GM18868 (cell line): Measurements from ENCODE around the gene SEPHS2.
"Not testable (repeated sequence)": the region's sequence is repeated elsewhere in the genome, so short reads cannot be mapped to it uniquely, and the experiment has no call there.

ENCODE experiments used
- ATAC-seq: cut with Tn5 transposase; IDR thresholded peaks from one replicate; pipeline ENCODE4 v1.9.1; 2021; ENCODE audit warnings: mild to moderate bottlenecking, moderate library complexity; ENCODE audit not compliant: unreplicated experiment

SEPHS2 gene

DNA sequence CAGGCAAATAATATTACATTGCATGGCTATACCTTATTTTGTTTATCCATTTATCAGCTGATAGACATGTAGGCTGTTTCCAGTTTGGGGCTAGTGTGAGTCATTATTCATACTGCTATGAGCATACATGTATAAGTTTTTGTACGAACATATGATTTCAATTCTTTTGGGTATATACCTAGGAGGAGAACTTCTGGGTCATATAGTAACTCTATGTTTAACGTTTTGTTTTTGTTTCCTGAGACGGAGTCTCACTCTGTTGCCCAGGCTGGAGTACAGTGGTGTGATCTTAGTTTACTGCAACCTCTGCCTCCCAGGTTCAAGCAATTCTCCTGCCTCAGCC is 24.5 kb upstream of the SEPHS2 start:
- ATAC-seq, result no peak

DNA sequence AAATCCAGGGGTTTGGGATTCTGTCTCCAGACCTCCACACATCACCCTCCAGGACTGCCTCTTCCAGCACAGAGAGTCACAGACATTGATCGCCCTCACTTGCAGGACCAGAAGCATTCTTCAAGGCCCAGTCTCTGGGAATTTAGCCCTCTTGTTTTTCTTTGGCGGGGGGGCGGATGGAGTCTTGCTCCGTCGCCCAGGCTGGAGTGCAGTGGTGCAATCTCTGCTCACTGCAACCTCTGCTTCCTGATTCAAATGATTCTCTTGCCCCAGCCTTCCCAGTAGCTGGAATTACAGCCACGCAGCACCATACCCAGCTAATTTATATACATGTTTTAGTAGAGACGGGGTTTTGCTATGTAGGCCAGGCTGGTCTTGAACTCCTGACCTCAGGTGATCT is 18.4 kb upstream of the SEPHS2 start:
- no peak for ATAC-seq

DNA sequence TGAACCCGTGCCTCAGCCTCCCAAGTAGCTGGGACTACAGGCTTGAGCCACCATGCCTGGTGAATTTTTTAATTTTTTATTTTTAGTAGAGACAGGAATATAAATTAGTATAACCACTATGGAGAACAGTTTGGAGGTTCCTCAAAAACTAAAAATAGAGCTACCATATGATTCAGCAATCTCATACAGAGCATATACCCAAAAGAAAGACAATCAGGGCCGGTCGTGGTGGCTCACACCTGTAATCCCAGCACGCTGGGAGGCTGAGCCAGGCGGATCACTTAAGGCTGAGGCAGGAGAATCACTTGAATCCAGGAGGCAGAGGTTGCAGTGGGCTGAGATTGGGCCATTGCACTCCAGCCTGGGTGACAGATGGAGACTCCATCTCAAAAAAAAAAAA is 15.8 kb upstream of the SEPHS2 start:
- not testable (repeated sequence) for ATAC-seq

DNA sequence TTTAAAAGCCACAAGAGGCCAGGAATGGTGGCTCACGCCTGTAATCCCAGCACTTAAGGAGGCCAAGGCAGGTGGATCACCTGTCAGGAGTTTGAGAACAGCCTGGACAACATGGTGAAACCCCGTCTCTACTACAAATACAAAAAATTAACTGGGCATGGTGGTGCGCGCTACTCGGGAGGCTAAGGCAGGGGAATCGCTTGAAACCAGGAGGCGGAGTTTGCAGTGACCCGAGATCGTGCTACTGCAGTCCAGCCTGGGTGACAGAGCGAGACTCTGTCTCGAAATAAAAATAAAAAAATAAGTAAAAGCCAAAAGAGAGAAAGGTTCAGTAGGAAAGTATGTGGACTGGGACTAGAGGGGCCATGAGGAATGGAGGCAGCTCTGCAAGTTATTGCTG is 13.8 kb upstream of the SEPHS2 start:
- no peak for ATAC-seq

DNA sequence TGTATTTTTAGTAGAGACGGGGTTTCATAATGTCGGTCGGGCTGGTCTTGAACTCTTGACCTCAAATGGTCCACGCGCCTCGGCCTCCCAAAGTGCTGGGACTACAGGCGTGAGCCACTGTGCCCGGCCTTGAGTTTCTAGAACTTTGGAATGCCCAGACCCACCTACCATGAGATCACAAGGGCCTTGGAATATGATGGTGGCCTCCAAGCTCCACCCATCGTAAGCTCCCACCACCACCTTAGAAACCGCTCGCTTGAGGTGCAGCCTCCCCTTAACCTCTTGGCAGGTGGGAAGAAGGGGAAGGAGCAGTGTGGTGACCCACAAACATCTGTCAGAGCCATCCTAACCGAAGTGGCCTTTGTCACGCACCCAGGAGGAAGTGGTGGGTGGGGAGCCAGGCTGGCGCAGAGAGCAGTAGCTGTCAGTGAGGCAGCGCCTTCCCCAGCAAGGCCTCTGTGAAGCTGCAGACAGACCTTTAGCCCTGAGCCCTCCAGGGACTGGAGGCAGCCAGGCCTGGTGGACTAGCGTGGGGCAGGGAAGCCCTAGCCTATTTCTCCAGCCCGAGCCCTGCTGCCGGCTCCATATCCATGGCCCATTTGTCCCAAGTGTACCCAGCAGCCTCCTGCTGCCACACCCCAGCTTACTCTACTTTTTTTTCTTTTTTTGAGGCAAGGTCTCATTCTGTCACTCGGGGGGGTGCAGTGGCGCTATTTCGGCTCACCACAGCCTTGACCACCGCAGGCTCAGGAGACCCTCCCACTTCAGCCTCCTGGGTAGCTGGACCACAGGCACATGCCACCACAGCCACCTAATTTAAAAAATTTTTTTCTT is 13.1 kb upstream of the SEPHS2 start:
- ATAC-seq, result peak; percentile 85

DNA sequence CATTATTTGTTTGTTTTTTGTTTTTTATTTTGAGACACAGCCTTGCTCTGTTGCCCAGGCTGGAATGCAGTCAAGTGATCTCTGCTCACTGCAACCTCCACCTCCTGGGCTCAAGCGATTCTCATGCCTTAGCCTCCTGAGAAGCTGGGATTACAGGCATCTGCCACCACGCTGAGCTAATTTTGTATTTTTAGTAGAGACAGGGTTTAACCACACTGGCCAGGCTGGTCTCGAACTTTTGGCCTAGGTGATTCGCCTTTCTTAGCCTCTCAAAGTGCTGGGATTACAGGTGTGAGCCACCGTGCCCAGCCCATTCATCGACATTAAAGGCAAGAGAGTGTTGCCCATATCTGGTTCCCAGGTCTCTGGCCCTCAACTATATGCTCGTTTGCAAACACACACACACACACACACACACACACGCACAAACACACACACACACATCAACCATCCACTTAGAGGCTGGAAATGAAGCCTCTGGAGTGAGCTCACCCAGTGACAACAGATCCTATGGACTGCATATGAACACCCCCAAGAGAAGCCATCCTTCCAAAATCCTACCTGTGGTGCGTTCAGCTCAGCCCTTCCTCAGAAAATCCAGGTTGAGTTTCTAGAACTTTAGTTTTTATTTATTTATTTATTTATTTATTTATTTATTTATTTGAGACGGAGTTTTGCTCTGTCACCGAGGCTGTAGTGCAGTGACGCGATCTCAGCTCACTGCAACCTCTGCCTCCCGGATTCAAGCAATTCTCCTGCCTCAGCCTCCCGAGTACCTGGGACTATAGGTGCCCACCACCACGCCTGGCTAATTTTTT is 12.3 kb upstream of the SEPHS2 start:
- no peak for ATAC-seq

DNA sequence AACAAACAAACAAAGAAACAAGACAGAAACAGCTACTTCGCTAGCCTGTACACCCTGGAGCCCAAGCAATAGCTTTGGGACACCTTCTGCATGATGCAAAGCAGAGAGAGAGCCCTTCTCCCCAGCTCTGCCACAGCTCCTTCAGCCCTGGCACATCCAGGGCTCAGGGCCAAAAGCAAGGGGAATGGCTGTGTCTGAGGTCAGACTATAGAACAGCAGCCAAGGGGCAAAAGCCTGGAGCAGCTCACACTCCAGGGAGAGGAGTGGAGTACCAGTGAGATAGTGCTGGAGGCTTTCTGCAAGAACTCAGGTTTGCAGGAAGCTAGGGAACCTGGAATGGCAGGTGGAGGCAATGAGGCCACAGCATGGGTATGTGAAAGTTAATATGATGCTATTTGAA is 11.6 kb upstream of the SEPHS2 start:
- ATAC-seq, result no peak

GRCh38 chr16:30456302-30456701 is 10.6 kb upstream of the SEPHS2 start:
- ATAC-seq, result no peak

- ATAC-seq, result not testable (repeated sequence)
Observed at GRCh38 chr16:30452709-30453580, 7.3 kb upstream of the SEPHS2 start.

GRCh38 chr16:30449116-30449435 is 3.4 kb upstream of the SEPHS2 start:
- no peak for ATAC-seq

DNA sequence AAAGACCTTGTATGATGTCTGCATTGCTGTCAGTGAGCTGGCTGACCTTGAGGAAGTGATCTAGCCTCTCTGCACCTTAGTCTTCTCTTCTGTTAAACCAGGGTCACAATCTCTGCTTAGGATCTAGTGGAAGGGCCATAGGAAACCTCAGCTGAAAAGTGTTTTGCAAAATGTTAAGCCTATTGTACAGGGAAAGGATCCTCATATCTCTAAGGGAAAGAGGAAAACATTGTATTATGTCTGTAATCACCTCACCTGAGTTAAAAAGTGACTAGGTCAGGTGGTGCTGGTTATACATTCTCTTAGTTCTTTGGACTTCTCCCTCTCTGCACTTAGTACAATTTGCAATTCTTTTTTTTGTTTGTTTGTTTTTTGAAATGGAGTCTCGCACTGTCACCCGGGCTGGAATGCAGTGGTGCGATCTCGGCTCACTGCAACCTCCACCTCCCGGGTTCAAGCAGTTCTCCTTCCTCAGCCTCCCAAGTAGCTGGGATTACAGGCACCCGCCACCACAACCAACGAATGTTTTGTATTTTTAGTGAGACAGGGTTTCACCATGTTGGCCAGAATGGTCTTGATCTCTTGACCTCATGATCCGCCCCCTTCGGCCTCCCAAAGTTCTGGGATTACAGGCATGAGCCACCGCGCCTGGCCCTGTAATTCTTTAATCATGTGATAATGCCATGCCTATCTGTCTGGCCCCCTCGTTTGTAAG is 2.0 kb upstream of the SEPHS2 start:
- ATAC-seq, result no peak

GRCh38 chr16:30446203-30446595 is 525 bp upstream of the SEPHS2 start:
- no peak for ATAC-seq

DNA sequence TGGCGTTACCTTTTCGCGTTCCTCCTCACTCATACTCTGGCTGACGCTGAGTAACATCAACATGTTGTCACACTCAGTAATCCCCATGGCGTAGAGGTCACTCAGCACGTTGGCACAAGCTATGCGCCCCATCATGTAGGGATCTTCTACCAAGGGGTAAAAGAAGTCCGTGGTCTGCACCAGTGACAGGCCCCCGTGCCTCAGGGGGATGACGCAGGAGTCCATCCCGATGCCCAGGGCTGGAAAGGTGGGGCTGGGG is 596 bp downstream of the SEPHS2 start:
- no peak for ATAC-seq

DNA sequence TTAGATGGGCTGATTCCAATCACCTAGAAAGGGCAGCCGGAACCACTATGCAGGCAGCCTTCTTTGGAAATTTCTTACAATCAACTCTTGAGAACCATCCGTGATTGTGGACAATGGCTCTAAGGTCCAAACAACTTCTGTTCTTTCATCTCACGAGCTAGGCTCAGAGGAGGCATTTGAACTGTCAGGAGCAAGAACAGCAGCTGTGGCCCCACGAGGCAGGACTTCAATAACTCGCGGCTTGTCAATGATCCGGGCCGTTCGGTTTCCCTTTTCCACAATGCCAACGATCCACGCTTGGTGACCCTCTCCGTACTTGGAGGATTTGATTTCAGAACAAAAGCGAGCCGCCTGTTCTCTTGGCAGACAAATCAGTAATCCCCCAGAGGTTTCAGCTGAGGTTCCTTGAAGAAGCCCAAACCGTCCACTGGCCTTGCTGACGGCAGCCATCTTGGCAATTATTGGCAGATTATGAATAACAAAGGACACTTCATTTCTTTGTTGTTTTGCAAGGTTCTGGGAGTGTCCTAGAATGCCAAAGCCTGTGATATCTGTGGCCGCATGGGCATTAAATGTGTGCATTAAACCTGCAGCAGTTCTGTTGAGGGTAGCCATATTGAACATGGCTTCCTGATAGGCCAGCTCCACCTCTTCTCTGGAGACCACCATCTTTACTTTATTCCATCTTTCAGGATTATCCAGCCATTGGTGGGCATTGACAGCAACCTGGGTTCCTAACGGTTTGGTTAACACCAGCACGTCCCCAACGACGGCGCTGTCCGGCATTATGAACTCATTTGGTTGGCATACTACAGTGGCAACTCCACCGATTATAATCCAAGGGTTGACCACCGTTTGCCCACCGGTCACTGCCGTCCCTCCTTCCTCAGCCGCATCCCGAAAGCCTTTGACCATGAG is 1.2 kb downstream of the SEPHS2 start:
- no peak for ATAC-seq

- no peak for ATAC-seq
Observed at GRCh38 chr16:30443631-30444030, 2.0 kb downstream of the SEPHS2 start.

DNA sequence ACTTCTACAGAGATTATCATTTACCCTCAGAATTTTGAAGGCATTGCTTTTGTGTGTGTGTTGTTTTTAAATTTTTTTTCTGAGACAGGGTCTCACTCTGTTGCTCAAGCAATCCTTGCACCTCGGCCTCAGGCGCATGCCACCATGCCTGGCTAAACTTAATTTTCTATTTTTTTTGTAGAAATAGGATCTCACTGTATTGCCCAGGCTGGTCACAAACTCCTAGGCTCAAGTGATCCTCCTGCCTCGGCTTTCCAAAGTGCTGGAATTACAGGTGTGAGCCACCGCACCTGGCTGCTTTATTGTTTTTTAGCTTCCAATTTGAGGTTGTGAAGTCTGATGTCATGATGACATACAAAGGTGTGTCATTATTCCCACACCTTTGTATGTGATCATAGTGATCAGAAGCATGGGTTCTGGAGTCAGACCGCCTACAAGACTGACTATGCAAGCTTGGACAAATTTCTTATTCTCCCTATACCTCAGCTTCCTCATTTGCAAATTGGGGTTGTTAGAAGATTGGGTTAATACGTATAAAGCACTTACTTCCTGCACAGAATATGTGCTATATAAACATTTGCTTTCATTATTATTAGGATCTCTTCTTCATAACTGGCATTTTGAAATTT is 5.8 kb downstream of the SEPHS2 start:
- no peak for ATAC-seq

DNA sequence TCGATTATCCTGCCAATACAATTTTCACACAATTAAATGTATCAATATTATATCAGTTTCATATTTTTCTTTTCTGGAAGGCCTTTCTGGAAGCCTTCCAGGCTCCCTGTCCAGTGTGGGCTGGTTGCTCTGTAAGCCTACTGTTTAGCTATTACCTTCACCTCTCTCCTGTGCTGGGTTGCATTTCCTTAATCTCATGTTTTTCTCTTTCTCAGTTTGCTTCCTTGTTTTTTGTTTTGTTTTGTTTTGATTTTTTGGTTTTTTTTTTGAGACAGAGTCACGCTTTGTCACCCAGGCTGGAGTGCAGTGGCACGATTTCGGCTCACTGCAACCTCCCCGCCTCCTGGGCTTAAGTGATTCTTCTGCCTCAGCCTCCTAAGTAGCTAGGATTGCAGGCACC is 6.8 kb downstream of the SEPHS2 start:
- no peak for ATAC-seq

DNA sequence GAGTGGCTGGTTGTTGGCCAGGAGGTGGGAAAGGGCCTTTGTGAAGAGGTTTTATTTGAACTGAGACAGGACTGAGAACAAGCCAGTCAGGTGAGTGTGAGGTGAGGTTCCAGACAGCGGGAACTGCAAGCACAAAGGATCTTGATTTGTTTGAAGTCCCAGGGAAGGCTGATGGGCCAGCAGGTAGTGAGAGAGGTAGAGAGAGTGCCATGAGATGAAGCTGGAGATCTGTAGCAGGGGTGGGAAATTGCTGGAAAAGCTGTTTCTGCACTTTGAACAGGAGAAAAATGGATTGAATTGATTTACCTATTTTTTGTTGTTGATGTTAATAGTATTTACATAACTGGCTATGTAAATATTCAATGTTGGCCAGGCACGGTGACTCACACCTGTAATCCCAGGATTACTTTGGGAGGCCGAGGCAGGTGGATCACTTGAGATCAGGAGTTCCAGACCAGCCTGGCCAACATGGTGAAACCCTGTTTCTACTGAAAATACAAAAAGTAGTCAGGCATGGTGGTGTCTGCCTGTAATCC is 8.1 kb downstream of the SEPHS2 start:
- ATAC-seq, result no peak

- no peak for ATAC-seq
Observed at GRCh38 chr16:30434852-30435251, 10.8 kb downstream of the SEPHS2 start.
